Measurements from ENCODE around the gene ASMT.
"Not testable (repeated sequence)": the region's sequence is repeated elsewhere in the genome, so short reads cannot be mapped to it uniquely, and the experiment has no call there.

ASMT gene

GRCh38 chrX:1597345-1598020, 17.4 kb upstream of the ASMT start:
- no peak for FAIRE-seq
- no peak for DNase-seq (ENCODE audit: extremely low spot score, insufficient read length, low read depth)

GRCh38 chrX:1598021-1598875, 16.6 kb upstream of the ASMT start:
- FAIRE-seq (no peak), DNase-seq (ENCODE audit: extremely low spot score, insufficient read length, low read depth) (no peak)

GRCh38 chrX:1598876-1599790, 15.7 kb upstream of the ASMT start:
- FAIRE-seq: no peak

GRCh38 chrX:1599791-1600405, 15.0 kb upstream of the ASMT start:
- DNase-seq (ENCODE audit: extremely low spot score, insufficient read length, low read depth) (no peak), FAIRE-seq (no peak)

More at GRCh38 chrX:1598876-1599790, 15.7 kb upstream of the ASMT start:
- no peak for DNase-seq (ENCODE audit: extremely low spot score, insufficient read length, low read depth)

- DNase-seq (ENCODE audit: extremely low spot score, insufficient read length, low read depth) (no peak), FAIRE-seq (no peak)
These were observed 14.3 kb upstream of the ASMT start for GRCh38 chrX:1600406-1601050.

GRCh38 chrX:1601051-1601767, 13.7 kb upstream of the ASMT start:
- no peak for FAIRE-seq
- DNase-seq (ENCODE audit: extremely low spot score, insufficient read length, low read depth): no peak

- no peak for FAIRE-seq
- DNase-seq (ENCODE audit: extremely low spot score, insufficient read length, low read depth): no peak
These were observed 13.1 kb upstream of the ASMT start for GRCh38 chrX:1601768-1602085.

GRCh38 chrX:1602299-1602698, 12.6 kb upstream of the ASMT start:
- DNase-seq (ENCODE audit: extremely low spot score, insufficient read length, low read depth): no peak
- no peak for FAIRE-seq

- no peak for DNase-seq (ENCODE audit: extremely low spot score, insufficient read length, low read depth)
- no peak for FAIRE-seq
These were observed 8.4 kb upstream of the ASMT start for GRCh38 chrX:1606496-1606895.

GRCh38 chrX:1609311-1609710, 5.5 kb upstream of the ASMT start:
- no peak for DNase-seq (ENCODE audit: extremely low spot score, insufficient read length, low read depth)
- FAIRE-seq: no peak

- FAIRE-seq (no peak), DNase-seq (ENCODE audit: extremely low spot score, insufficient read length, low read depth) (no peak)
These were observed 5.1 kb upstream of the ASMT start for GRCh38 chrX:1609762-1610161.

GRCh38 chrX:1610166-1610565, 4.7 kb upstream of the ASMT start:
- no peak for DNase-seq (ENCODE audit: extremely low spot score, insufficient read length, low read depth)
- no peak for FAIRE-seq

- FAIRE-seq (no peak), DNase-seq (ENCODE audit: extremely low spot score, insufficient read length, low read depth) (no peak)
These were observed 4.1 kb upstream of the ASMT start for GRCh38 chrX:1610736-1611135.

- DNase-seq (ENCODE audit: extremely low spot score, insufficient read length, low read depth): no peak
- no peak for FAIRE-seq
These were observed 2.1 kb upstream of the ASMT start for GRCh38 chrX:1612641-1613286.

GRCh38 chrX:1618689-1619088, 3.8 kb downstream of the ASMT start:
- FAIRE-seq (no peak), DNase-seq (ENCODE audit: extremely low spot score, insufficient read length, low read depth) (no peak)

- DNase-seq (ENCODE audit: extremely low spot score, insufficient read length, low read depth) (no peak), FAIRE-seq (no peak)
These were observed 8.8 kb downstream of the ASMT start for GRCh38 chrX:1623691-1624090.

- FAIRE-seq; DNase-seq (ENCODE audit: extremely low spot score, insufficient read length, low read depth): not testable (repeated sequence)
These were observed 9.4 kb downstream of the ASMT start for GRCh38 chrX:1624158-1624860.

- FAIRE-seq; DNase-seq (ENCODE audit: extremely low spot score, insufficient read length, low read depth): not testable (repeated sequence)
These were observed 10.0 kb downstream of the ASMT start for GRCh38 chrX:1624861-1625215.

All from GM18507 (cell line).